ENCODE data around the gene RFX3. TPM values are rescaled to one million over a fixed set of nuclear protein-coding genes. Genes with fewer than 3 reads are reported as not detected.

The RFX3 gene
- total RNA-seq, 1 donor from 2014 or later = 1.6 TPM

DNA sequence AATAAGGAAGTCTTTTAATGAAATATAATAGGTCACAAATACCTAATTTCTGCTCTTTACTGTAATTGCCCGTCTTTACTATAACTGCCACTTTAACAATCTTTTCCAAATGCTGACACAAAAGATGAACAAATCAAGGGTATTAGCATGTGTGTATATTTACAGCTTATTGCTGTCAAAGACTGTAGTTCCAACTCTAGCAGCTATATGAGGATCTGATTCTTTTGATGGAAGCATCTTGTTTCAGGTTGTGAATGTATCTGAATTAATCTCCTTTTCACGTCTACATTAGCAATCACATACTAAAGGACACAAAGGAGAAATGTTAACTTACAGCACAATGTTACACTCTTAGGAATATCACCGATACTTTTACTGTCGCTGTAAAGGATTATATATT lies 27.9 kb downstream of the RFX3 start:
- no peaks in the 10 kb centered on the region for H3K27me3 ChIP-seq (ENCODE audit: control insufficient read depth, insufficient read depth, low read length)
- no peak for DNase-seq (ENCODE audit: low read depth)
- no peak for FAIRE-seq
- TF ChIP-seq, protein P1, sequence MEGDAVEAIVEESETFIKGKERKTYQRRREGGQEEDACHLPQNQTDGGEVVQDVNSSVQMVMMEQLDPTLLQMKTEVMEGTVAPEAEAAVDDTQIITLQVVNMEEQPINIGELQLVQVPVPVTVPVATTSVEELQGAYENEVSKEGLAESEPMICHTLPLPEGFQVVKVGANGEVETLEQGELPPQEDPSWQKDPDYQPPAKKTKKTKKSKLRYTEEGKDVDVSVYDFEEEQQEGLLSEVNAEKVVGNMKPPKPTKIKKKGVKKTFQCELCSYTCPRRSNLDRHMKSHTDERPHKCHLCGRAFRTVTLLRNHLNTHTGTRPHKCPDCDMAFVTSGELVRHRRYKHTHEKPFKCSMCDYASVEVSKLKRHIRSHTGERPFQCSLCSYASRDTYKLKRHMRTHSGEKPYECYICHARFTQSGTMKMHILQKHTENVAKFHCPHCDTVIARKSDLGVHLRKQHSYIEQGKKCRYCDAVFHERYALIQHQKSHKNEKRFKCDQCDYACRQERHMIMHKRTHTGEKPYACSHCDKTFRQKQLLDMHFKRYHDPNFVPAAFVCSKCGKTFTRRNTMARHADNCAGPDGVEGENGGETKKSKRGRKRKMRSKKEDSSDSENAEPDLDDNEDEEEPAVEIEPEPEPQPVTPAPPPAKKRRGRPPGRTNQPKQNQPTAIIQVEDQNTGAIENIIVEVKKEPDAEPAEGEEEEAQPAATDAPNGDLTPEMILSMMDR (IDR thresholded peaks at IDR 0.05; ENCODE audit: insufficient read depth, low read length, severe bottlenecking) = no peak
- H3K4me3 ChIP-seq (ENCODE audit: low read depth, low read length) = no peak overlapping the region
- no peaks in the 10 kb centered on the region for H3K36me3 ChIP-seq (ENCODE audit: control insufficient read depth, insufficient read depth, low read length)

DNA sequence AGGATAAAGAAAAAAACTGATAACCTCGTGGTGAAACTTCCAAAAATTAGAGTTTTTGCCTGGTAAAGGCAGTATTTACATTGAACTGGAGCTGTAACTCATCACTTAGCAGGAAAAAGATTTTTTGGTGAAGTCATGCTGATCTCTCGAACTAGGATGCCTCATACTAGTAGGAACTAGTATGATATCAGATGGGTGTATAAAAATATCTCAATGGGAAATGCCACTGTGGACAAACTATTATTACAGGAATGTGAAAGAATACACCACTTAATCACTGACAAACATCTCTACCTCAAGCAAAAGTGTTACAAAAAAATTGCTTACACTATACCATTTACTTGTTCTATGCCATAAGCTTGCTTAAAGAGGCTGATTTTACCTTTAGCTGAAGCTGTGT lies 28.4 kb downstream of the RFX3 start:
- Histone ChIP-seq H3K36me3 (ENCODE audit: control insufficient read depth, insufficient read depth, low read length) (no peaks in the 10 kb centered on the region), H3K27me3 (ENCODE audit: control insufficient read depth, insufficient read depth, low read length) (no peaks in the 10 kb centered on the region), H3K4me3 (ENCODE audit: low read depth, low read length) (no peak overlapping the region)
- DNase-seq (ENCODE audit: low read depth) (peak; percentile 85), FAIRE-seq (no peak)
- TF ChIP-seq, protein P1 (IDR thresholded peaks at IDR 0.05; ENCODE audit: insufficient read depth, low read length, severe bottlenecking) = no peak

DNA sequence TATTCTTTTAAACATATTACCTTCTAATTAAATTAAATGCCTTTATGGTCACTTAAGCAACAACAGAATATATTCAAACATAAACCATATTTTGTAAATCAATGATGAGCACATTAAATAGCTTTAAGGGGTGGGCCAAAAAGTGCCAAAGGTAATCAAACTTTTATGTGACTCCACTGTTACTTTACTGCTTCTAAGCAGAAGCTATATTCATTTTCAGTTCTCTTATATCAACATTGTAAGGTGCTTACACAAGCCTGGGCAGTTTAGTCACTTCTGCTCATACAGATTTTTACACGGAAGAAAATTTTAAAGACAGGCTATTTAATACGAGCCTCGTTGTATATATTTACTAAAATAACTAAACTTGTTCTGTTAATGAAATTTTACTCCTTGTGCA lies 29.9 kb downstream of the RFX3 start:
- no peak overlapping the region for H3K4me3 ChIP-seq (ENCODE audit: low read depth, low read length)
- H3K36me3 ChIP-seq (ENCODE audit: control insufficient read depth, insufficient read depth, low read length) = no peaks in the 10 kb centered on the region
- no peak for FAIRE-seq
- peak; percentile 52 for DNase-seq (ENCODE audit: low read depth)
- TF ChIP-seq, protein P1 (IDR thresholded peaks at IDR 0.05; ENCODE audit: insufficient read depth, low read length, severe bottlenecking) = no peak
- no peaks in the 10 kb centered on the region for H3K27me3 ChIP-seq (ENCODE audit: control insufficient read depth, insufficient read depth, low read length)

DNA sequence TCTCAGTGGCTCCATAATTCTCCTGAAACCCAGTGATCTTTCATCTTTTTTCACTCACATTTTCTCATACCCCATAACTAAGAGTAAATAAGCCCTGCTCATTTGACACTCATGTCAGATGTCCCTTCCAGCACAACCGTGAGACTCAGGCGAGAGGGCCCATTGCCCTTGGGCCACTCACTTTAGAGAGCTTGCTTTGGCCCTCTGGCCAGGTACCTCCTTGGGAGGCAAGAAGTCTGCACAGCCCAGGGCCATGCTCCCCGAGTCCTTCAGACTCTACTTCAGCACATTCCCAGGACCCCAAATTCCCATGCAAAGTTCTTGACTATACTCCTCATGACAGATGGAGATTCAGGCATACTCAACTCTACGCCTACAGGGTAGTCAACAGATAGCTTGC lies 33.6 kb downstream of the RFX3 start:
- no peak for FAIRE-seq
- TF ChIP-seq, protein P1 (IDR thresholded peaks at IDR 0.05; ENCODE audit: insufficient read depth, low read length, severe bottlenecking) = no peak
- H3K4me3 ChIP-seq (ENCODE audit: low read depth, low read length) = no peak overlapping the region

DNA sequence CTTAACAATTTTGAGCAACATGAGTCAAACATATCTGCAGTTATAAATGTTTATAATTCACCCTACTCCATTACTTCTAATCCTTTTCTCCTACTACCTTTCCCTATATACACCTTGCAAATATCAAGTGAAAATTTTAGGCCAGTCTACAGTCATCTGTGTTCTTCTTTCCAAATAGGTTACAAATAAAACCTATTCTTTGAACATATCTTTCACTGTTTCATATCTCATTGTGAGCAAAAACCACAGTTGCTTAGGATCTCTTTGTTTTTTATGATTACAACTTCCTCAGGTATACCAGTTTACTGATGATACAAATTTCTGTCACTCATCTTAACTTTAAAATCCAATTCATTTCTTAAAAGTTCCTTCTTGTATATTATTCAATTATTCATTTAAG lies 34.4 kb downstream of the RFX3 start:
- H3K27me3 ChIP-seq (ENCODE audit: control insufficient read depth, insufficient read depth, low read length) = no peaks in the 10 kb centered on the region
- DNase-seq (ENCODE audit: low read depth) (no peak), FAIRE-seq (no peak)
- H3K36me3 ChIP-seq (ENCODE audit: control insufficient read depth, insufficient read depth, low read length) = no peaks in the 10 kb centered on the region
- no peak overlapping the region for H3K4me3 ChIP-seq (ENCODE audit: low read depth, low read length)
- TF ChIP-seq, protein P1 (IDR thresholded peaks at IDR 0.05; ENCODE audit: insufficient read depth, low read length, severe bottlenecking) = no peak

More for the DNA sequence above, 33.6 kb downstream of the RFX3 start:
- H3K27me3 ChIP-seq (ENCODE audit: control insufficient read depth, insufficient read depth, low read length) = no peaks in the 10 kb centered on the region
- no peak for DNase-seq (ENCODE audit: low read depth)
- H3K36me3 ChIP-seq (ENCODE audit: control insufficient read depth, insufficient read depth, low read length) = no peaks in the 10 kb centered on the region

DNA sequence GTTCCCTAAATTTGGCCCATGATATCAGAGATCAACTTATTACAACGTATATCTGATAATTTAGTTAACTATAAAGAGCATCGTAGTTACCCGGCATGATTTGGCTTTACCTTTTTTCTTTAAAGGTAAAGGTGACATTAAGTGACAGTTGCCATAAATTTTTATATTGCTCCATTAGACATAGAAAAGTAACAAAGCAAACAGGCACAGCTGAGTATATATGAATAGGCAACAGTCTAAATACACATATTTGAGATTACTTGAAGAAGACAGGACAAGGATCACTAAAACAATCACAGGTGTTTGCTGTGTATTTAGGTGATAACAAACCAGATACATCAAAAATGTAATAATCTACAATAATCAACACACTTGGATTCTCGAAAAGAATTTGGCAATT lies 34.8 kb downstream of the RFX3 start:
- FAIRE-seq = no peak
- no peak for DNase-seq (ENCODE audit: low read depth)
- no peaks in the 10 kb centered on the region for H3K36me3 ChIP-seq (ENCODE audit: control insufficient read depth, insufficient read depth, low read length)
- no peaks in the 10 kb centered on the region for H3K27me3 ChIP-seq (ENCODE audit: control insufficient read depth, insufficient read depth, low read length)
- TF ChIP-seq, protein P1 (IDR thresholded peaks at IDR 0.05; ENCODE audit: insufficient read depth, low read length, severe bottlenecking) = no peak
- H3K4me3 ChIP-seq (ENCODE audit: low read depth, low read length) = no peak overlapping the region

Measured in bronchial epithelial cell (primary cell).